Activated CD8-positive, alpha-beta memory T cell treated with anti-CD3 and anti-CD28 coated beads, Interleukin-2, amount 10 ng/mL, durations not matched to agents 7 days and 5 days (primary cell): ENCODE data around the gene SSTR1. TPM values are rescaled to one million over a fixed set of nuclear protein-coding genes. Genes with fewer than 3 reads are reported as not detected.

ENCODE experiments used
- ATAC-seq: fragments of 150-1000 bp; cut with Tn5 transposase; one replicate; pipeline ENCODE4 v1.10.0; 2021; ENCODE audit warnings: moderate library complexity
- CTCF ChIA-PET: fragments of 350-600 bp; sonication (Branson Sonifier 250); formaldehyde crosslinking; loops from one replicate; lab custom pipeline; 2021; ENCODE audit warnings: antibody characterized with exemption; lab: Charles Lee
- DNase-seq: peaks from one replicate; pipeline ENCODE4 v3.0.0-alpha.2; 2020
- H3K27ac Mint-ChIP-seq: one replicate; pipeline ENCODE4 v1.8.0; 2021; ENCODE audit warnings: mild to moderate bottlenecking, mixed read lengths
- H3K27me3 Mint-ChIP-seq: one replicate; pipeline ENCODE4 v1.8.0; 2021; ENCODE audit warnings: mixed read lengths
- H3K36me3 Mint-ChIP-seq: one replicate; pipeline ENCODE4 v1.8.0; 2021; ENCODE audit warnings: mild to moderate bottlenecking, mixed read lengths
- H3K4me1 Mint-ChIP-seq: one replicate; pipeline ENCODE4 v1.8.0; 2021; ENCODE audit warnings: mixed read lengths
- H3K4me3 Mint-ChIP-seq: one replicate; pipeline ENCODE4 v1.8.0; 2021; ENCODE audit warnings: mild to moderate bottlenecking, moderate library complexity, mixed read lengths
- H3K9me3 Mint-ChIP-seq: one replicate; pipeline ENCODE4 v1.8.0; 2022; ENCODE audit warnings: low read depth, mixed read lengths
- total RNA-seq, 2 experiments: library from RNA; stranded (reverse); gene quantifications; one replicate each; pipeline ENCODE4 v1.2.3, GENCODE V29; 2021

SSTR1 gene
- total RNA-seq, 2 experiments from 2014 or later = not detected

DNA sequence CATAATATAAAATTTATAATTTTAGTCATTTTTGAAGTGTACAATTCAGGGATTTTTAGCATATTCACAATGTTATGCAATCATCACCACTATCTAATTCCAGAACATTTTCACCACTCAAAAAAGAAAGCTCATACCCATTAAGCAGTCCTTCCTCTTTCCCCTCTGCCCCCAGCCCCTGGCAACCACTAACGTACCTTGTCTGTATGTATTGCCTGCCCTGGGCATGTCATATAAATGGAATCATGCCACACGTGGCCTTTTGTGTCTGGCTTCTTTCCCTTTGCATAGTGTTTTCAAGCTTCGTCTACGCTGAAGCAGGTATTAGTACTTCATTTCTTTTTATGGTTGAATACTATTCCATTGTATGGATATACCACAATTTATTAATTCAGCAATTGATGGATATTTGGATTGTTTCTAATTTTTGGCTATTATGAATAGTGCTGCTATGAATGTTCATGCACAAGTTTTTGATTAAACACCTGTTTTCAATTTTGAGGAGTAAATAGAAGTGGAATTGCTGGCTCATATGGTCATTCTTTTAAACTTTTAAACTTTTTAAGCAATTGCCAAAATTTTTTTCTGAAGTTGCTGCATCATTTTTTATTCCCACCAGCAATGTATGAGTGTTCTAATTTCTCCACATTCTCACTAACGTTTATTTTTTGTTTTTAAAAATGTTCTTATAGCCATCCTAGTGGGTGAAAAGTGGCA is 1.6 kb upstream of the SSTR1 start:
- Mint-ChIP-seq H3K36me3 (peaks cover 3% of the 10 kb centered on the region), H3K4me1 (peaks cover 7% of the 10 kb centered on the region), H3K4me3 (no peak overlapping the region), H3K27ac (no peak overlapping the region), H3K27me3 (peaks cover 53% of the 10 kb centered on the region), H3K9me3 (peaks cover 3% of the 10 kb centered on the region)
- no peak for DNase-seq
- CTCF ChIA-PET = no interaction called here
- no peak for ATAC-seq

DNA sequence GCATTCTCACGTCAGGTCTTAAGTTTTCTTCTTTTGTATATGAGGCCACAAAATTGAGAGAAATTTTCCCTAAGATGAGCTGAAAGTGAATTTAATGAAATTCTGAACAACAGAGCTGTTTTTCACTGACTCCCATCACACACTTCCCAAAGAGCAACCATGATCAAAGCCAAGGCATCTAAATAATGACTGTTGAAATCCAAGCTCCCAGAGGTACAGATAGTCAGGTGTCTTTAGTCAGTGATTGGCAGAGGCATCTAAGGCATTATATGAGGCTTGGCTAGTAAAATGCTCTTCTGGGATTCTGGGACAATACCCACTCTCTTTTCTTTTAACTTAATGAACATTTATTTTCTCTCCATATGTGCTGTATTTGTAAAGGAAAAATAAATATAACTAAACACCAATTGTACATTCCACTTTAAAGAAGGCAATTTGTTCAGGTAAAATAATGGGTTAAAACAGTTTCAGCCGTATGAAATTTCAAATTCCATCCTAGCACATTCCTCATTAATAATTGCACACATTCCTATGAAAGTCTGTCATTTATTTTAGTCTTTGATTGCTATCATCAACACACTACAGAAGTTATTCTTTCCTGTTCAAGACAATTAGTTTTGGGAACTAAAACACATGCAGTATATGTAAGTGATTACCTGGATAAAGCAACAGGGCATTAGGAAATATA is 871 bp upstream of the SSTR1 start:
- peaks cover 7% of the 10 kb centered on the region for H3K4me1 Mint-ChIP-seq
- DNase-seq (no peak), ATAC-seq (no peak)
- CTCF ChIA-PET = interaction anchor here (1.1 kb wide), 1 partner anchor 10 kb away, joined by 3 read pairs; no protein-coding TSS in a partner anchor
- peaks cover 3% of the 10 kb centered on the region for H3K9me3 Mint-ChIP-seq
- peaks cover 3% of the 10 kb centered on the region for H3K36me3 Mint-ChIP-seq
- no peak overlapping the region for H3K27ac Mint-ChIP-seq
- H3K27me3 Mint-ChIP-seq = peaks cover 60% of the 10 kb centered on the region
- no peak overlapping the region for H3K4me3 Mint-ChIP-seq

DNA sequence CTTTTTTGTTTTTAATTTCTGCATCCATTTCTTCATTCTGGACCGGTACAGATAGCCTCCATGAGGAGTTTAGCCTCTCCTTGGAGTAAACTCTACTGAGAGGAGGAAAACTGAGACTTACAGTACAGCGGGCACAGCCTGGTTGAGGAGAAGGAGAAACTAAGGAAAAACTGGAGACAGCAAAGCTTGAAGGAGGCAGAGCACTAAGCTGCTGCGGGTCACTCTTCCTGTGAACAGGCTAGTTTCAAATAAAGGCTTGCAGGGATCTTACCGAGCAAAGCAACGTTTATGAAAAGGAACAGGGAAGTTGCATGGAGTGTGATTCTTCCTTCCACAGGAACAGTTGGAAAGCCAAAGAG is 348 bp upstream of the SSTR1 start:
- DNase-seq = no peak
- Mint-ChIP-seq H3K27ac (no peak overlapping the region), H3K4me3 (no peak overlapping the region), H3K9me3 (peaks cover 3% of the 10 kb centered on the region), H3K36me3 (peaks cover 3% of the 10 kb centered on the region), H3K27me3 (peaks cover 64% of the 10 kb centered on the region), H3K4me1 (peaks cover 7% of the 10 kb centered on the region)
- CTCF ChIA-PET = interaction anchor here (1.1 kb wide), 1 partner anchor 11 kb away, joined by 3 read pairs; no protein-coding TSS in a partner anchor
- no peak for ATAC-seq

DNA sequence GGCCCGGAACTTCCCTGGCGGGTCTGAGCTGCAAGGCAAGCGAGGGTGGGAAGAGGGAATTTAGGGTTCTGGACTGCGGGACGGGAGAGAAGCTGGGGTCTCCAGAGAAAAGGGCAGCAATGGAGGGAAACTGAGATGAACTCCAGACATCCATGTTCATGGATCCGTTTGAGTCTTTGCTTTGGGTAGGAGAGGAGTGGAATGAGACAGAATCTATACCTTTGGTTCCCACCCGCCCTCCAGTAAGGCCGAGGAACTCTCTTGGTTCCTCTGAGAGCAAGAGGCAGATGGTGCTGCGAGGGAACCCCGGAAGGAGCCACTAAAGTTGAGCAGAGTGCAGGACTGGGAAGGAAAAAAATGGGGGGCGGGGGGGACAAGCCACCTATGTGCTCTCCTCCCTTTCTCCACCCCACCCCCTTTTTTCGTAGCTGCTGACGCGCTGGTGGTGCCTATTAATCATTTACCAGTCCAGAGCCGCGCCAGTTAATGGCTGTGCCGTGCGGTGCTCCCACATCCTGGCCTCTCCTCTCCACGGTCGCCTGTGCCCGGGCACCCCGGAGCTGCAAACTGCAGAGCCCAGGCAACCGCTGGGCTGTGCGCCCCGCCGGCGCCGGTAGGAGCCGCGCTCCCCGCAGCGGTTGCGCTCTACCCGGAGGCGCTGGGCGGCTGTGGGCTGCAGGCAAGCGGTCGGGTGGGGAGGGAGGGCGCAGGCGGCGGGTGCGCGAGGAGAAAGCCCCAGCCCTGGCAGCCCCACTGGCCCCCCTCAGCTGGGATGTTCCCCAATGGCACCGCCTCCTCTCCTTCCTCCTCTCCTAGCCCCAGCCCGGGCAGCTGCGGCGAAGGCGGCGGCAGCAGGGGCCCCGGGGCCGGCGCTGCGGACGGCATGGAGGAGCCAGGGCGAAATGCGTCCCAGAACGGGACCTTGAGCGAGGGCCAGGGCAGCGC is 1.2 kb downstream of the SSTR1 start:
- Mint-ChIP-seq H3K9me3 (peaks cover 3% of the 10 kb centered on the region), H3K27me3 (peaks cover 75% of the 10 kb centered on the region), H3K4me1 (peaks cover 7% of the 10 kb centered on the region), H3K4me3 (no peak overlapping the region), H3K36me3 (peaks cover 3% of the 10 kb centered on the region), H3K27ac (peak overlapping the region; percentile 25)
- no peak for ATAC-seq
- CTCF ChIA-PET = no interaction called here
- DNase-seq = no peak

DNA sequence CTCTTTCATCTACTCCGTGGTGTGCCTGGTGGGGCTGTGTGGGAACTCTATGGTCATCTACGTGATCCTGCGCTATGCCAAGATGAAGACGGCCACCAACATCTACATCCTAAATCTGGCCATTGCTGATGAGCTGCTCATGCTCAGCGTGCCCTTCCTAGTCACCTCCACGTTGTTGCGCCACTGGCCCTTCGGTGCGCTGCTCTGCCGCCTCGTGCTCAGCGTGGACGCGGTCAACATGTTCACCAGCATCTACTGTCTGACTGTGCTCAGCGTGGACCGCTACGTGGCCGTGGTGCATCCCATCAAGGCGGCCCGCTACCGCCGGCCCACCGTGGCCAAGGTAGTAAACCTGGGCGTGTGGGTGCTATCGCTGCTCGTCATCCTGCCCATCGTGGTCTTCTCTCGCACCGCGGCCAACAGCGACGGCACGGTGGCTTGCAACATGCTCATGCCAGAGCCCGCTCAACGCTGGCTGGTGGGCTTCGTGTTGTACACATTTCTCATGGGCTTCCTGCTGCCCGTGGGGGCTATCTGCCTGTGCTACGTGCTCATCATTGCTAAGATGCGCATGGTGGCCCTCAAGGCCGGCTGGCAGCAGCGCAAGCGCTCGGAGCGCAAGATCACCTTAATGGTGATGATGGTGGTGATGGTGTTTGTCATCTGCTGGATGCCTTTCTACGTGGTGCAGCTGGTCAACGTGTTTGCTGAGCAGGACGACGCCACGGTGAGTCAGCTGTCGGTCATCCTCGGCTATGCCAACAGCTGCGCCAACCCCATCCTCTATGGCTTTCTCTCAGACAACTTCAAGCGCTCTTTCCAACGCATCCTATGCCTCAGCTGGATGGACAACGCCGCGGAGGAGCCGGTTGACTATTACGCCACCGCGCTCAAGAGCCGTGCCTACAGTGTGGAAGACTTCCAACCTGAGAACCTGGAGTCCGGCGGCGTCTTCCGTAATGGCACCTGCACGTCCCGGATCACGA is 2.2 kb downstream of the SSTR1 start:
- H3K27ac Mint-ChIP-seq = no peak overlapping the region
- peaks cover 7% of the 10 kb centered on the region for H3K4me1 Mint-ChIP-seq
- peaks cover 3% of the 10 kb centered on the region for H3K9me3 Mint-ChIP-seq
- ATAC-seq (no peak), DNase-seq (no peak)
- no peak overlapping the region for H3K4me3 Mint-ChIP-seq
- CTCF ChIA-PET = no interaction called here
- H3K27me3 Mint-ChIP-seq = peaks cover 77% of the 10 kb centered on the region
- peaks cover 3% of the 10 kb centered on the region for H3K36me3 Mint-ChIP-seq

DNA sequence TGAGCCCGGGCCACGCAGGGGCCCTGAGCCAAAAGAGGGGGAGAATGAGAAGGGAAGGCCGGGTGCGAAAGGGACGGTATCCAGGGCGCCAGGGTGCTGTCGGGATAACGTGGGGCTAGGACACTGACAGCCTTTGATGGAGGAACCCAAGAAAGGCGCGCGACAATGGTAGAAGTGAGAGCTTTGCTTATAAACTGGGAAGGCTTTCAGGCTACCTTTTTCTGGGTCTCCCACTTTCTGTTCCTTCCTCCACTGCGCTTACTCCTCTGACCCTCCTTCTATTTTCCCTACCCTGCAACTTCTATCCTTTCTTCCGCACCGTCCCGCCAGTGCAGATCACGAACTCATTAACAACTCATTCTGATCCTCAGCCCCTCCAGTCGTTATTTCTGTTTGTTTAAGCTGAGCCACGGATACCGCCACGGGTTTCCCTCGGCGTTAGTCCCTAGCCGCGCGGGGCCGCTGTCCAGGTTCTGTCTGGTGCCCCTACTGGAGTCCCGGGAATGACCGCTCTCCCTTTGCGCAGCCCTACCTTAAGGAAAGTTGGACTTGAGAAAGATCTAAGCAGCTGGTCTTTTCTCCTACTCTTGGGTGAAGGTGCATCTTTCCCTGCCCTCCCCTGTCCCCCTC is 3.0 kb downstream of the SSTR1 start:
- CTCF ChIA-PET = no interaction called here
- DNase-seq = no peak

DNA sequence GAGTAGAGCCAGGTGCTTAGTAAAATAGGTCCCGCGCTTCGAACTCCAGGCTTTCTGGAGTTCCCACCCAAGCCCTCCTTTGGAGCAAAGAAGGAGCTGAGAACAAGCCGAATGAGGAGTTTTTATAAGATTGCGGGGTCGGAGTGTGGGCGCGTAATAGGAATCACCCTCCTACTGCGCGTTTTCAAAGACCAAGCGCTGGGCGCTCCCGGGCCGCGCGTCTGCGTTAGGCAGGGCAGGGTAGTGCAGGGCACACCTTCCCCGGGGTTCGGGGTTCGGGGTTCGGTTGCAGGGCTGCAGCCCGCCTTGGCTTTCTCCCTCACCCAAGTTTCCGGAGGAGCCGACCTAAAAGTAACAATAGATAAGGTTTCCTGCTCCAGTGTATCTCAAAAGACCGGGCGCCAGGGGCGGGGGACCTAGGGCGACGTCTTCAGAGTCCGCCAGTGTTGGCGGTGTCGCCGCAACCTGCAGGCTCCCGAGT is 3.6 kb downstream of the SSTR1 start:
- Mint-ChIP-seq H3K9me3 (peaks cover 3% of the 10 kb centered on the region), H3K4me1 (peaks cover 7% of the 10 kb centered on the region), H3K36me3 (peaks cover 3% of the 10 kb centered on the region), H3K27me3 (peaks cover 69% of the 10 kb centered on the region), H3K4me3 (no peak overlapping the region), H3K27ac (no peak overlapping the region)
- ATAC-seq (no peak), DNase-seq (no peak)
- CTCF ChIA-PET = no interaction called here

More for the DNA sequence above, 3.0 kb downstream of the SSTR1 start:
- H3K36me3 Mint-ChIP-seq = peaks cover 3% of the 10 kb centered on the region
- peaks cover 72% of the 10 kb centered on the region for H3K27me3 Mint-ChIP-seq
- peaks cover 7% of the 10 kb centered on the region for H3K4me1 Mint-ChIP-seq
- H3K4me3 Mint-ChIP-seq = no peak overlapping the region
- ATAC-seq = no peak
- peaks cover 3% of the 10 kb centered on the region for H3K9me3 Mint-ChIP-seq
- no peak overlapping the region for H3K27ac Mint-ChIP-seq

DNA sequence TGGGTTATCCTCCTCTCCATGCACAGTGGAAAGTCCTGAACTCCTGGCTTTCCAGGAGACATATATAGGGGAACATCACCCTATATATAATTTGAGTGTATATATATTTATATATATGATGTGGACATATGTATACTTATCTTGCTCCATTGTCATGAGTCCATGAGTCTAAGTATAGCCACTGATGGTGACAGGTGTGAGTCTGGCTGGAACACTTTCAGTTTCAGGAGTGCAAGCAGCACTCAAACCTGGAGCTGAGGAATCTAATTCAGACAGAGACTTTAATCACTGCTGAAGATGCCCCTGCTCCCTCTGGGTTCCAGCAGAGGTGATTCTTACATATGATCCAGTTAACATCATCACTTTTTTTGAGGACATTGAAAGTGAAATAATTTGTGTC is 4.4 kb downstream of the SSTR1 start:
- Mint-ChIP-seq H3K4me3 (no peak overlapping the region), H3K4me1 (peaks cover 7% of the 10 kb centered on the region), H3K27me3 (peaks cover 66% of the 10 kb centered on the region), H3K36me3 (peaks cover 3% of the 10 kb centered on the region), H3K9me3 (peaks cover 3% of the 10 kb centered on the region), H3K27ac (no peak overlapping the region)
- ATAC-seq (no peak), DNase-seq (no peak)
- CTCF ChIA-PET = no interaction called here

DNA sequence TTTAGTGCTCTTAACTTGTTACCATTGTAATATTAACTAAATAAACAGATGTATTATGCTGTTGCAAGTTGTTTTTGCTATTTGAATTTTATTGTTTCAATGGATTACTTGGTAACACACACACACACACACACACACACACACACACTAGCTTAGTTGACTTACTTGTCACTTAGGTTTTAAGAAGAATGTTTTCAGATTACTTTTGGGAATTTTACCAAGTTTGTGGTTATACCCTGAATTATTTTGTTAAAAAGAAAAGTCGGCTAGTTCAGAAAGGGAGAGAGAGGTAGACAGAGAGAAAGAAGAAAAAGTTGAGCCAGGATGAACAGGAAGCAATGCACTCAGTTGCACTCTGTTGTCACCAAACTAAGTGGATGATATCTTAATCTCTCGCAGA is 5.3 kb downstream of the SSTR1 start:
- Mint-ChIP-seq H3K27me3 (peaks cover 60% of the 10 kb centered on the region), H3K4me3 (no peak overlapping the region), H3K4me1 (peaks cover 7% of the 10 kb centered on the region), H3K36me3 (peaks cover 3% of the 10 kb centered on the region), H3K27ac (no peak overlapping the region), H3K9me3 (peaks cover 3% of the 10 kb centered on the region)
- ATAC-seq (no peak), DNase-seq (no peak)
- CTCF ChIA-PET = no interaction called here

DNA sequence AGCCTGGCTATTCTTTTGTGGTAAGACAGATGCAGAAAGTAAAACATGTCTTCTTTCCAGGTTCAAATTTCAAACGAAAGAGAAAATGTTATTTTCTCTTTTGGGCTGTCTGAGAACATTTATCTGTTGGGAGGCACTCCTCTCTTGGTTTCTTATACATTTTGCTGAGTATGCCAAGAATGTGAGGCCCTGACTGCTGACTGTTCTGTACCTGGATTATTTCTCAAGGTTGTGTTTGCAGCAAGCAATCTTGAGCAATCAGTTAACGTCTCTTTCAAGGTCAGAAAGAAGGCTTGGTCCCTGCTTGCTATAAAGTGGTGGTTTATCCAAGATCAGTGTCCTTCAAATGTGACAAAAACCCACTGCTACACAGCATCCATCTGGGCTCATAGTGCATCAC is 9.8 kb downstream of the SSTR1 start:
- CTCF ChIA-PET = no interaction called here
- no peaks in the 10 kb centered on the region for H3K9me3 Mint-ChIP-seq
- H3K36me3 Mint-ChIP-seq = no peaks in the 10 kb centered on the region
- H3K27me3 Mint-ChIP-seq = peaks cover 18% of the 10 kb centered on the region
- no peak overlapping the region for H3K27ac Mint-ChIP-seq
- no peak for DNase-seq
- no peak for ATAC-seq
- no peak overlapping the region for H3K4me3 Mint-ChIP-seq
- H3K4me1 Mint-ChIP-seq = no peaks in the 10 kb centered on the region

DNA sequence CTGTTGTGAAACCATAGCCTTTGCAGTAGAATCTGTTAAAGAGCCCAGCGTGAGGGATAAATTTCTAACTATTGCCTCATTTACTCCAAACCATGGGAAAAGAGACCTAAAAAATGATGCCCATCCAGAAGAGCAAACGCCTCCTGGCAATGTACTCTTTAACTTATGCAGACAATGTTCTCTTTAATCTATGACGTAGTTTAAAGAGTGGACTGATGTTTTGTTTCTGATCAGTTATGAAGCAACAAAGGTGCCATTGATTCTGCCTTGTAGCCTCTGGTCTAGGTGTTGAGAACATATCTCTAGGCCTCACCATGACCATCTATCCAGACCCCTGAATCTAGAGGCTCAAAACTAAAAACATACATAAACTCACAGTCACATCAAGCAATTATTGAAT is 13.4 kb downstream of the SSTR1 start:
- H3K4me3 Mint-ChIP-seq = no peak overlapping the region
- peaks cover 2% of the 10 kb centered on the region for H3K9me3 Mint-ChIP-seq
- peaks cover 9% of the 10 kb centered on the region for H3K27me3 Mint-ChIP-seq
- ATAC-seq (no peak), DNase-seq (no peak)
- CTCF ChIA-PET = no interaction called here
- no peak overlapping the region for H3K27ac Mint-ChIP-seq
- no peaks in the 10 kb centered on the region for H3K4me1 Mint-ChIP-seq
- no peaks in the 10 kb centered on the region for H3K36me3 Mint-ChIP-seq

DNA sequence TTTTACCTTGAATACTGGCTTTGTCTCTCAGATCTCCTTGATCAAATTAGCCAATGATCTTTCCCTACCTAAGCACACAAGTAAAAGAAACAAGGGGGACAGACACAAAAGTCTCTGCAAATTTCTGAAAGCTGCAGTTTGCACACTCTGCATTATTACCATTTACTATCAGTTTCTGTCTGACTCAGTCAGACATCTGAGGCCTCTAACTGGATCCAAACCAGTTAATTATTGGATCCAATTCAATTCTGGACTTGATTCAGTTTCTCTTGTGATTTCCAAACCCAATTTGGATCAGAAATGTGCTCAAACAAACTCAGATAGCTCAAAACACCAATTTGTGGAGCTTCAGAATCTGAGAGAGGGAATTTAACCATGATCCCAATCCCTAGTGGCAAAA is 16.6 kb downstream of the SSTR1 start:
- Mint-ChIP-seq H3K4me1 (no peaks in the 10 kb centered on the region), H3K9me3 (peaks cover 2% of the 10 kb centered on the region), H3K27me3 (peaks cover 3% of the 10 kb centered on the region), H3K4me3 (no peak overlapping the region), H3K27ac (no peak overlapping the region), H3K36me3 (no peaks in the 10 kb centered on the region)
- DNase-seq (no peak), ATAC-seq (no peak)
- CTCF ChIA-PET = no interaction called here
